HepG2 (cell line): ENCODE results near the gene S100A16. TPM values are rescaled to one million over a fixed set of nuclear protein-coding genes. Genes with fewer than 3 reads are reported as not detected.
A peak's percentile ranks its signal among the peaks of the same experiment; 100 is the strongest.

Source experiments
- DZIP1 ChIP-seq: sonication (generic); formaldehyde crosslinking; IDR thresholded peaks from 2 replicates; pipeline ENCODE4 v1.5.0; 2020; ENCODE audit warnings: mild to moderate bottlenecking, missing genetic modification reagents
- EHMT2 ChIP-seq: fragments of 200-600 bp; sonication (generic); IDR thresholded peaks from 2 replicates; pipeline ENCODE4 v1.7.0; 2017; ENCODE audit warnings: antibody characterized with exemption, low read depth, low read length, borderline replicate concordance
- ETV5 ChIP-seq: IDR thresholded peaks from 2 replicates; pipeline ENCODE4 v1.6.1; 2018; ENCODE audit warnings: missing biosample characterization, missing genetic modification reagents, inconsistent platforms, borderline replicate concordance
- GFI1 ChIP-seq: sonication (generic); formaldehyde crosslinking; IDR thresholded peaks from 2 replicates; pipeline ENCODE4 v1.5.0; 2020; ENCODE audit warnings: missing genetic modification reagents, mild to moderate bottlenecking, borderline replicate concordance
- GTF3A ChIP-seq: sonication (generic); formaldehyde crosslinking; conservative IDR thresholded peaks from 2 replicates; pipeline ENCODE4 v1.4.0; 2020; ENCODE audit warnings: mild to moderate bottlenecking, missing genetic modification reagents
- HOXA9 ChIP-seq: sonication (generic); formaldehyde crosslinking; IDR thresholded peaks from 2 replicates; pipeline ENCODE4 v1.8.1; 2022; ENCODE audit warnings: missing genetic modification reagents, mild to moderate bottlenecking, moderate library complexity, borderline replicate concordance
- ISL2 ChIP-seq: sonication (generic); formaldehyde crosslinking; IDR thresholded peaks from 2 replicates; pipeline ENCODE4 v1.5.0; 2020; ENCODE audit warnings: missing genetic modification reagents
- PCBP1 ChIP-seq: fragments of 200-400 bp; formaldehyde crosslinking; IDR thresholded peaks from 2 replicates; pipeline ENCODE4 v1.6.1; 2017; ENCODE audit warnings: mild to moderate bottlenecking, low read depth, low read length, borderline replicate concordance
- REST ChIP-seq, 2 experiments: IDR thresholded peaks; 2 replicates each; pipeline ENCODE4 v1.6.1; 2011 to 2012; ENCODE audit warnings: low read length in 2 of 2, borderline replicate concordance in 1 of 2, low read depth in 1 of 2, mild to moderate bottlenecking in 1 of 2, moderate library complexity in 1 of 2
- SNAPC2 ChIP-seq: sonication (generic); formaldehyde crosslinking; IDR thresholded peaks from 2 replicates; pipeline ENCODE4 v1.8.1; 2022; ENCODE audit warnings: mild to moderate bottlenecking, missing genetic modification reagents
- SP5 ChIP-seq: IDR thresholded peaks from 2 replicates; pipeline ENCODE4 v1.6.1; 2016; ENCODE audit warnings: low read depth, borderline replicate concordance
- TEAD3 ChIP-seq: optimal IDR thresholded peaks from 2 replicates; pipeline ENCODE3; 2016; ENCODE audit warnings: borderline replicate concordance
- YEATS4 ChIP-seq: sonication (generic); formaldehyde crosslinking; IDR thresholded peaks from 2 replicates; pipeline ENCODE4 v1.4.0; 2020; ENCODE audit warnings: missing genetic modification reagents, borderline replicate concordance
- ZNF337 ChIP-seq: sonication (generic); formaldehyde crosslinking; IDR thresholded peaks from 2 replicates; pipeline ENCODE4 v1.5.1; 2020; ENCODE audit warnings: missing genetic modification reagents, low read depth, mild to moderate bottlenecking, borderline replicate concordance
- ZNF674 ChIP-seq: sonication (generic); formaldehyde crosslinking; IDR thresholded peaks from 2 replicates; pipeline ENCODE4 v1.5.0; 2020; ENCODE audit warnings: low read depth, mild to moderate bottlenecking, missing genetic modification reagents
- ZNF746 ChIP-seq: sonication (generic); formaldehyde crosslinking; IDR thresholded peaks from 2 replicates; pipeline ENCODE4 v1.8.0; 2022; ENCODE audit warnings: mild to moderate bottlenecking, missing genetic modification reagents
- ZNF749 ChIP-seq: sonication (generic); formaldehyde crosslinking; IDR thresholded peaks from 2 replicates; pipeline ENCODE4 v1.8.0; 2022; ENCODE audit warnings: mild to moderate bottlenecking, missing genetic modification reagents, moderate library complexity, borderline replicate concordance
- ZNF816 ChIP-seq: sonication (generic); formaldehyde crosslinking; IDR thresholded peaks from 2 replicates; pipeline ENCODE4 v1.8.0; 2022; ENCODE audit warnings: missing genetic modification reagents, mild to moderate bottlenecking, borderline replicate concordance
- polyA plus RNA-seq, 8 experiments: library from polyadenylated mRNA; depleted of rRNA in 3 of 8; stranded (reverse) in 7 of 8; unstranded in 1 of 8; fragments of >200 nt; fragmentation: Illumina TruSeq in 4 of 8; extraction: Trizol in 4 of 8; gene quantifications; 2 replicates each; pipeline versions ENCODE4 v1.2.1 to v1.2.3, GENCODE V29; 2011 to 2016; ENCODE audit warnings: low read depth in 4 of 8, missing spikeins in 1 of 8, mixed read lengths in 1 of 8; ENCODE audit not compliant: insufficient read depth in 1 of 8
- total RNA-seq, 5 experiments: library from RNA; depleted of rRNA; stranded (reverse); fragments of >200 nt; fragmentation: Illumina TruSeq; extraction: Trizol; gene quantifications; 2 replicates each; pipeline ENCODE4 v1.2.3, GENCODE V29; 2016; ENCODE audit warnings: low read depth in 1 of 5
- TF ChIP-seq, protein P1 (sequence below): IDR thresholded peaks from 2 replicates; pipeline ENCODE4 v1.6.1; 2018; ENCODE audit warnings: missing genetic modification reagents
- TF ChIP-seq, protein P2 (sequence below): sonication (generic); formaldehyde crosslinking; IDR thresholded peaks from 2 replicates; pipeline ENCODE4 v1.8.1; 2023; ENCODE audit warnings: mild to moderate bottlenecking, missing genetic modification reagents

S100A16 gene
- total and polyA plus RNA-seq, 2 of the 13 experiments (the other 11 are each of a cell fraction or from before 2014, with no cell fraction given): 46.0 to 195 TPM

DNA sequence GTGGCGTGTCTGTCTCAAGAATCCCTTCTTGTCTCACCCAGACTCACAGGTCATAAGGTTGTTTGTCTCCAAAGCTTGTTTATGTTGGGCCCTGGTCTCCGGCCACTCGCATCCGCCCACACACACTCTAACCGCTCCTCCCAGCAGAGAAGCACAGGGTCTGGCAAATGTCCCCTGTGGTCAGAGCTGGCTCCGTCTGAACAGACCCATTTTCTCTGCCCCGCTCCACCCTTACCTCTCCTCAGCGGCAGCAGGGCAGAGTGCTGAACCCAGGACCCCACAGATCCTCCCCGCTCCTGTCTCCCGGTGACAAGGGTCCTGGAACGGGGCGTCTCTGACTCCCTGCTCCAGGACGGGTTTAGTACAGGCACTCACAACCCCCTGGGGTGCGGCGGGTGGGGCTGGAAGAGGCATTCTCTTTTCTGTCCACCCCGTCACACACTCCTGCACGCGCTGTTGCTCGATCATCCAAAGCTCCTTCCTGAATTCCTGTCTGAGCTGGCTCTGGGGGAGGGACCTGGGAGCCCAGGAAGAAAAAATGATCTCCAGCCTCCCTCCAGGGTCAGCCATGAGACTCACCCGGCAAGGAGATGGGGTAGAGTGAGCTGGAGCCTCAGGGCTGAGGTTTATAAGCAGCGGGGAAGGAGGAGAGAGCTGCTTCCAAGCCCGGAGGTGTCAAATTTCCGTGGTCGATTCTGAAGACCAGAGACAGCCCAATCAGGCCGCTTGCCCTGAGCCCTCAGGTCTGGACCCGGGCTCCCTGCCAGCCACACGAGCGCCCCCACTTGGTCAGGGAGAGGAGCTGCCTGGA is 14.2 kb upstream of the S100A16 start, which contains the start of gene S100A13 (continued):
- TF ChIP-seq SNAPC2 (CRISPR knock-in tag) (no peak), ISL2 (0 out of 2 replicates have a peak, but pooled peaks have one; percentile 27), YEATS4 (CRISPR knock-in tag) (0 out of 2 replicates have a peak, but pooled peaks have one; percentile 52), ZNF816 (CRISPR knock-in tag) (no peak), ZNF337 (CRISPR knock-in tag) (no peak), TEAD3 (peak; percentile 23), SP5 (CRISPR knock-in tag) (0 out of 2 replicates have a peak, but pooled peaks have one; percentile 9), ETV5 (CRISPR knock-in tag) (peak; percentile 12; the same call in 1 of the 2 replicates), DZIP1 (CRISPR knock-in tag) (no peak), ZNF674 (no peak), ZNF746 (no peak), GTF3A (CRISPR knock-in tag) (no peak), ZNF749 (CRISPR knock-in tag) (no peak), REST (IDR thresholded peaks at IDR 0.05; ENCODE audit: borderline replicate concordance in 1 of 2, low read depth in 1 of 2, low read length in 2 of 2) (peak in 1 of 2 experiments; percentile 21; a peak in 1 of 4 replicates), EHMT2 (no peak), PCBP1 (no peak), HOXA9 (no peak), GFI1 (peak; percentile 39)
- TF ChIP-seq, protein P1, sequence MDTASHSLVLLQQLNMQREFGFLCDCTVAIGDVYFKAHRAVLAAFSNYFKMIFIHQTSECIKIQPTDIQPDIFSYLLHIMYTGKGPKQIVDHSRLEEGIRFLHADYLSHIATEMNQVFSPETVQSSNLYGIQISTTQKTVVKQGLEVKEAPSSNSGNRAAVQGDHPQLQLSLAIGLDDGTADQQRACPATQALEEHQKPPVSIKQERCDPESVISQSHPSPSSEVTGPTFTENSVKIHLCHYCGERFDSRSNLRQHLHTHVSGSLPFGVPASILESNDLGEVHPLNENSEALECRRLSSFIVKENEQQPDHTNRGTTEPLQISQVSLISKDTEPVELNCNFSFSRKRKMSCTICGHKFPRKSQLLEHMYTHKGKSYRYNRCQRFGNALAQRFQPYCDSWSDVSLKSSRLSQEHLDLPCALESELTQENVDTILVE (CRISPR knock-in tag): no peak
- TF ChIP-seq, protein P2, sequence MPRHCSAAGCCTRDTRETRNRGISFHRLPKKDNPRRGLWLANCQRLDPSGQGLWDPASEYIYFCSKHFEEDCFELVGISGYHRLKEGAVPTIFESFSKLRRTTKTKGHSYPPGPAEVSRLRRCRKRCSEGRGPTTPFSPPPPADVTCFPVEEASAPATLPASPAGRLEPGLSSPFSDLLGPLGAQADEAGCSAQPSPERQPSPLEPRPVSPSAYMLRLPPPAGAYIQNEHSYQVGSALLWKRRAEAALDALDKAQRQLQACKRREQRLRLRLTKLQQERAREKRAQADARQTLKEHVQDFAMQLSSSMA (CRISPR knock-in tag): no peak
